ENCODE measurements around the gene MMAA. TPM values are rescaled to one million over a fixed set of nuclear protein-coding genes. Genes with fewer than 3 reads are reported as not detected.
"Not testable (repeated sequence)": the region's sequence is repeated elsewhere in the genome, so short reads cannot be mapped to it uniquely, and the experiment has no call there.

Gene MMAA
- total RNA-seq, result 14.7 TPM
- polyA plus RNA-seq, result 10 to 100 TPM in 3 of 4 donors, 1 to 10 TPM in 1; 9.7 to 18.7 (median 13.6) TPM

- no peaks in the 10 kb centered on the region for H3K9me3 ChIP-seq (ENCODE audit: control insufficient read depth in 2 of 2, low read length in 2 of 2)
- Mint-ChIP-seq H3K27me3 (peaks cover 7% of the 10 kb centered on the region), H3K9me3 (no peaks in the 10 kb centered on the region), H3K4me1 (peaks cover 17 to 57% (median 39%) of the 10 kb centered on the region in 4 donors), H3K4me3 (peak within 1 kb of the TSS; percentile 95 to 98 (median 98)), H3K27ac (peak within 1 kb of the TSS; percentile 98 to 99 (median 98)), H3K36me3 (peaks cover 4% of the 10 kb centered on the region)
- peak within 1 kb of the TSS; percentile 95 for H3K27ac ChIP-seq (ENCODE audit: insufficient read depth, low read length, poor library complexity, severe bottlenecking)
- ATAC-seq (ENCODE audit: low read depth in 2 of 2) (peak; percentile 94 to 96), DNase-seq (peak; percentile 91 to 96 (median 93))
- H3K27me3 ChIP-seq (ENCODE audit: control insufficient read depth, insufficient read depth, low read length), result no peaks in the 10 kb centered on the region
- H3K36me3 ChIP-seq (ENCODE audit: control insufficient read depth, insufficient read depth, low read length), result no peaks in the 10 kb centered on the region
- H3K4me3 ChIP-seq (ENCODE audit: low read depth, low read length), result peak within 1 kb of the TSS; percentile 96
- H3K4me1 ChIP-seq (ENCODE audit: control insufficient read depth, insufficient read depth, low read length, poor library complexity, severe bottlenecking), result peaks cover 28% of the 10 kb centered on the region
Observed at GRCh38 chr4:145618932-145619638, at the start of gene MMAA. Gene MMAA (plus strand): TSS chr4:145619385. CDS start chr4:145639140, 19,755 bp downstream.

- not testable (repeated sequence) for H3K36me3 Mint-ChIP-seq; H3K27ac ChIP-seq (ENCODE audit: insufficient read depth, low read length, poor library complexity, severe bottlenecking); H3K4me1 ChIP-seq (ENCODE audit: control insufficient read depth, insufficient read depth, low read length, poor library complexity, severe bottlenecking); H3K9me3 ChIP-seq (ENCODE audit: control insufficient read depth in 2 of 2, low read length in 2 of 2); H3K4me3 Mint-ChIP-seq; H3K27ac Mint-ChIP-seq; H3K4me3 ChIP-seq (ENCODE audit: low read depth, low read length); H3K36me3 ChIP-seq (ENCODE audit: control insufficient read depth, insufficient read depth, low read length); H3K4me1 Mint-ChIP-seq; DNase-seq; ATAC-seq (ENCODE audit: low read depth in 2 of 2); H3K27me3 Mint-ChIP-seq; H3K9me3 Mint-ChIP-seq; H3K27me3 ChIP-seq (ENCODE audit: control insufficient read depth, insufficient read depth, low read length)
Observed at GRCh38 chr4:145574546-145574945, 44.6 kb upstream of the MMAA start.

- Mint-ChIP-seq H3K36me3 (no peaks in the 10 kb centered on the region), H3K27ac (no peak overlapping the region), H3K4me1 (no peaks in the 10 kb centered on the region)
Observed at GRCh38 chr4:145580906-145581305, 38.3 kb upstream of the MMAA start.

GRCh38 chr4:145583191-145584055 lies 35.8 kb upstream of the MMAA start:
- Histone ChIP-seq H3K9me3 (ENCODE audit: control insufficient read depth in 2 of 2, low read length in 2 of 2) (no peaks in the 10 kb centered on the region), H3K4me1 (ENCODE audit: control insufficient read depth, insufficient read depth, low read length, poor library complexity, severe bottlenecking) (no peaks in the 10 kb centered on the region), H3K27ac (ENCODE audit: insufficient read depth, low read length, poor library complexity, severe bottlenecking) (no peak overlapping the region), H3K27me3 (ENCODE audit: control insufficient read depth, insufficient read depth, low read length) (peaks cover 3% of the 10 kb centered on the region), H3K4me3 (ENCODE audit: low read depth, low read length) (no peak overlapping the region), H3K36me3 (ENCODE audit: control insufficient read depth, insufficient read depth, low read length) (no peaks in the 10 kb centered on the region)
- no peak overlapping the region for H3K4me3 Mint-ChIP-seq
- no peak for ATAC-seq (ENCODE audit: low read depth in 2 of 2)
- DNase-seq, result no peak
- no peaks in the 10 kb centered on the region for H3K4me1 Mint-ChIP-seq
- no peaks in the 10 kb centered on the region for H3K36me3 Mint-ChIP-seq
- H3K27me3 Mint-ChIP-seq, result peaks cover 10% of the 10 kb centered on the region
- no peak overlapping the region for H3K27ac Mint-ChIP-seq
- H3K9me3 Mint-ChIP-seq, result peaks cover 0 to 10% (median 3%) of the 10 kb centered on the region in 7 donors

More at GRCh38 chr4:145580906-145581305, 38.3 kb upstream of the MMAA start:
- H3K27me3 Mint-ChIP-seq, result peaks cover 5% of the 10 kb centered on the region
- peaks cover 0 to 13% (median 3%) of the 10 kb centered on the region in 7 donors for H3K9me3 Mint-ChIP-seq
- DNase-seq (no peak), ATAC-seq (ENCODE audit: low read depth in 2 of 2) (no peak)
- no peak overlapping the region for H3K27ac ChIP-seq (ENCODE audit: insufficient read depth, low read length, poor library complexity, severe bottlenecking)
- H3K36me3 ChIP-seq (ENCODE audit: control insufficient read depth, insufficient read depth, low read length), result no peaks in the 10 kb centered on the region
- H3K4me3 Mint-ChIP-seq, result no peak overlapping the region
- H3K27me3 ChIP-seq (ENCODE audit: control insufficient read depth, insufficient read depth, low read length), result no peaks in the 10 kb centered on the region
- no peak overlapping the region for H3K4me3 ChIP-seq (ENCODE audit: low read depth, low read length)
- no peaks in the 10 kb centered on the region for H3K9me3 ChIP-seq (ENCODE audit: control insufficient read depth in 2 of 2, low read length in 2 of 2)
- H3K4me1 ChIP-seq (ENCODE audit: control insufficient read depth, insufficient read depth, low read length, poor library complexity, severe bottlenecking), result no peaks in the 10 kb centered on the region

- H3K4me1 ChIP-seq (ENCODE audit: control insufficient read depth, insufficient read depth, low read length, poor library complexity, severe bottlenecking), result no peaks in the 10 kb centered on the region
- Mint-ChIP-seq H3K4me1 (no peaks in the 10 kb centered on the region), H3K27ac (no peak overlapping the region), H3K27me3 (peaks cover 19% of the 10 kb centered on the region), H3K36me3 (no peaks in the 10 kb centered on the region), H3K4me3 (no peak overlapping the region), H3K9me3 (peaks cover 0 to 4% (median 0%) of the 10 kb centered on the region in 7 donors)
- ATAC-seq (ENCODE audit: low read depth in 2 of 2), result no peak
- H3K27ac ChIP-seq (ENCODE audit: insufficient read depth, low read length, poor library complexity, severe bottlenecking), result no peak overlapping the region
- peaks cover 0 to 3% of the 10 kb centered on the region in 2 experiments for H3K9me3 ChIP-seq (ENCODE audit: control insufficient read depth in 2 of 2, low read length in 2 of 2)
- no peak overlapping the region for H3K4me3 ChIP-seq (ENCODE audit: low read depth, low read length)
- H3K36me3 ChIP-seq (ENCODE audit: control insufficient read depth, insufficient read depth, low read length), result no peaks in the 10 kb centered on the region
- DNase-seq, result no peak
- peaks cover 3% of the 10 kb centered on the region for H3K27me3 ChIP-seq (ENCODE audit: control insufficient read depth, insufficient read depth, low read length)
Observed at GRCh38 chr4:145587088-145587754, 32.0 kb upstream of the MMAA start.

GRCh38 chr4:145589381-145589780 lies 29.8 kb upstream of the MMAA start:
- H3K36me3 ChIP-seq (ENCODE audit: control insufficient read depth, insufficient read depth, low read length); H3K27ac ChIP-seq (ENCODE audit: insufficient read depth, low read length, poor library complexity, severe bottlenecking); H3K36me3 Mint-ChIP-seq; H3K4me1 ChIP-seq (ENCODE audit: control insufficient read depth, insufficient read depth, low read length, poor library complexity, severe bottlenecking); ATAC-seq (ENCODE audit: low read depth in 2 of 2); H3K9me3 ChIP-seq (ENCODE audit: control insufficient read depth in 2 of 2, low read length in 2 of 2); H3K9me3 Mint-ChIP-seq; H3K27ac Mint-ChIP-seq; H3K4me3 ChIP-seq (ENCODE audit: low read depth, low read length); H3K4me1 Mint-ChIP-seq; H3K4me3 Mint-ChIP-seq; H3K27me3 ChIP-seq (ENCODE audit: control insufficient read depth, insufficient read depth, low read length); DNase-seq: not testable (repeated sequence)
- H3K27me3 Mint-ChIP-seq, result peaks cover 14% of the 10 kb centered on the region

GRCh38 chr4:145589916-145590702 lies 29.1 kb upstream of the MMAA start:
- H3K4me1 ChIP-seq (ENCODE audit: control insufficient read depth, insufficient read depth, low read length, poor library complexity, severe bottlenecking), result no peaks in the 10 kb centered on the region
- peaks cover 3% of the 10 kb centered on the region for H3K27me3 ChIP-seq (ENCODE audit: control insufficient read depth, insufficient read depth, low read length)
- ATAC-seq (ENCODE audit: low read depth in 2 of 2), result no peak
- Mint-ChIP-seq H3K27me3 (peaks cover 14% of the 10 kb centered on the region), H3K27ac (no peak overlapping the region), H3K9me3 (peaks cover 0 to 6% (median 0%) of the 10 kb centered on the region in 7 donors), H3K4me3 (no peak overlapping the region), H3K36me3 (no peaks in the 10 kb centered on the region), H3K4me1 (no peaks in the 10 kb centered on the region)
- no peaks in the 10 kb centered on the region for H3K36me3 ChIP-seq (ENCODE audit: control insufficient read depth, insufficient read depth, low read length)
- no peak overlapping the region for H3K27ac ChIP-seq (ENCODE audit: insufficient read depth, low read length, poor library complexity, severe bottlenecking)
- no peak for DNase-seq
- peaks cover 0 to 3% of the 10 kb centered on the region in 2 experiments for H3K9me3 ChIP-seq (ENCODE audit: control insufficient read depth in 2 of 2, low read length in 2 of 2)
- H3K4me3 ChIP-seq (ENCODE audit: low read depth, low read length), result no peak overlapping the region
